Nephron (organoid): Measurements from ENCODE around the gene PCDH9.
A peak's percentile ranks its signal among the peaks of the same experiment; 100 is the strongest.

ENCODE experiments used
- H3K27ac Mint-ChIP-seq, 3 experiments: 2 replicates each; pipeline ENCODE4 v1.8.0; 2020; ENCODE audit warnings: mixed read lengths in 3 of 3, mild to moderate bottlenecking in 2 of 3, moderate library complexity in 1 of 3
- H3K27me3 Mint-ChIP-seq: 2 replicates; pipeline ENCODE4 v1.8.0; 2021; ENCODE audit warnings: low read depth, mild to moderate bottlenecking, moderate library complexity, mixed read lengths
- H3K36me3 Mint-ChIP-seq: 2 replicates; pipeline ENCODE4 v1.8.0; 2020; ENCODE audit warnings: low read depth, mixed read lengths
- H3K4me1 Mint-ChIP-seq: 2 replicates; pipeline ENCODE4 v1.8.0; 2020; ENCODE audit warnings: mixed read lengths
- H3K4me3 Mint-ChIP-seq, 3 experiments: 2 replicates each; pipeline ENCODE4 v1.8.0; 2020; ENCODE audit warnings: mild to moderate bottlenecking in 3 of 3, mixed read lengths in 3 of 3, moderate library complexity in 2 of 3
- H3K9me3 Mint-ChIP-seq: 2 replicates; pipeline ENCODE4 v1.8.0; 2020; ENCODE audit warnings: mixed read lengths
- TF ChIP-seq, protein P1 (sequence below), 3 experiments: fragments of 200-600 bp; sonication (generic); IDR thresholded peaks; one replicate each; pipeline ENCODE4 v1.5.0; 2021; ENCODE audit warnings: antibody characterized with exemption in 3 of 3; ENCODE audit not compliant: unreplicated experiment in 3 of 3

PCDH9 gene

DNA sequence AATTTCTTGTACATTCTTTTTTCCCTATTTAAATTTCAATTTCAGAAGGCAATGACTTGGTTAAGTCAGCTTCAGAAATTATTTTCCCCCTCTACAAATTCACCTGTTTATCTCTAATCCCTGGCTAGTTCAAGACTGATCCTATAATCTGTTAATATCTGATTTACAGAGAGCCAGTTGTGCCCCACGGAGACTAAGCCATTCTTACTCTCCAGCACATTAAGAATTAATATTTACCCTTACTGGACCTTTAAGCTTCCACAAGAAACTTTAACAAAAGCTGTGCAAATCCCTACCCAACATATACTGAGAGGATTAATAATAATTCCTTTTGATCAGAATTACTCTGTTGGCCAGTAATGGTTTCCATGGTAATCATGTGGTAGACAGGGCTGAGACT is 786.2 kb downstream of the PCDH9 start:
- Mint-ChIP-seq H3K9me3 (no peaks in the 10 kb centered on the region), H3K27me3 (no peaks in the 10 kb centered on the region), H3K36me3 (no peaks in the 10 kb centered on the region), H3K4me1 (peaks cover 7% of the 10 kb centered on the region), H3K4me3 (no peak overlapping the region), H3K27ac (peak overlapping the region in 1 of 3 experiments; percentile 4)
- TF ChIP-seq, protein P1, sequence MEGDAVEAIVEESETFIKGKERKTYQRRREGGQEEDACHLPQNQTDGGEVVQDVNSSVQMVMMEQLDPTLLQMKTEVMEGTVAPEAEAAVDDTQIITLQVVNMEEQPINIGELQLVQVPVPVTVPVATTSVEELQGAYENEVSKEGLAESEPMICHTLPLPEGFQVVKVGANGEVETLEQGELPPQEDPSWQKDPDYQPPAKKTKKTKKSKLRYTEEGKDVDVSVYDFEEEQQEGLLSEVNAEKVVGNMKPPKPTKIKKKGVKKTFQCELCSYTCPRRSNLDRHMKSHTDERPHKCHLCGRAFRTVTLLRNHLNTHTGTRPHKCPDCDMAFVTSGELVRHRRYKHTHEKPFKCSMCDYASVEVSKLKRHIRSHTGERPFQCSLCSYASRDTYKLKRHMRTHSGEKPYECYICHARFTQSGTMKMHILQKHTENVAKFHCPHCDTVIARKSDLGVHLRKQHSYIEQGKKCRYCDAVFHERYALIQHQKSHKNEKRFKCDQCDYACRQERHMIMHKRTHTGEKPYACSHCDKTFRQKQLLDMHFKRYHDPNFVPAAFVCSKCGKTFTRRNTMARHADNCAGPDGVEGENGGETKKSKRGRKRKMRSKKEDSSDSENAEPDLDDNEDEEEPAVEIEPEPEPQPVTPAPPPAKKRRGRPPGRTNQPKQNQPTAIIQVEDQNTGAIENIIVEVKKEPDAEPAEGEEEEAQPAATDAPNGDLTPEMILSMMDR (IDR thresholded peaks at IDR 0.05; ENCODE audit: unreplicated experiment in 3 of 3), result no peak

DNA sequence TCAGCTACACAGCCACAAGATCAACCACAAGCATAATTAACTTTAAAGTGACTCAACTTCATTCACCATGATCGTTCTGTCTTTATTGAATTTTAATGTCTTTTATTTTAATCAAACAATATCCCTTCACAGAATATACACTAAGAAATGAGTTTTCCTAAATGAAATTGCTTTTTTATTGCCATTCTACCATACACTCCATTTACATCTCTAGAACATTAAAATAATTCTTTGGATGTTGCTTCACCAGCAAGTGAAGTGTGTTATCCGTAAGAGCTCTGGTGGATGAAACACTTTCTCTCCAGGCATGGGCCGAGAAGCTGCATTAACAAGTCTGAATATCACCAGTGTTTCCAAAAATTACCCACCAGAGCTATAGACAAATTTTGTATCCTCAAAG is 789.2 kb downstream of the PCDH9 start:
- Mint-ChIP-seq H3K27ac (no peak overlapping the region), H3K36me3 (peaks cover 4% of the 10 kb centered on the region), H3K4me1 (peaks cover 7% of the 10 kb centered on the region), H3K4me3 (no peak overlapping the region), H3K9me3 (peaks cover 9% of the 10 kb centered on the region), H3K27me3 (no peaks in the 10 kb centered on the region)
- TF ChIP-seq, protein P1 (IDR thresholded peaks at IDR 0.05; ENCODE audit: unreplicated experiment in 3 of 3), result no peak

DNA sequence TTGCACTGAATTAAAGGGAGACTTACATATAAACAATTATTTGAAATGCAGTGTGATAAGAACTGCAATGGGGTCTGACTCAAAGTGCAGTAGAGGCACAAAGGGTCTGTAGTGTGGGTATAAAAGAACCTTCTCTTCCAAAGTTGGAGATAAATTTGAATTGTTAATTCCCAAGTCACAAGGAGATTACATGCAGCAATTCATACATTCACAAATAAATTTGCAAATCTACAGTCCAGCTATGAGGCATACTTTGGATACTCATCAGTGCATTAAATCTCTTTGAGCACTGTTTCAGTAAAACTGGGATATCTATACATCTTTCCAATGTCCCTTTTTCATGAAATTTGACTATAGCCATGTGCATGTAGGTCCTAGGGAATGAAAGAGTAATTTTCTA is 799.4 kb downstream of the PCDH9 start:
- H3K4me1 Mint-ChIP-seq, result peaks cover 25% of the 10 kb centered on the region
- H3K27me3 Mint-ChIP-seq, result no peaks in the 10 kb centered on the region
- no peak overlapping the region for H3K27ac Mint-ChIP-seq
- TF ChIP-seq, protein P1 (IDR thresholded peaks at IDR 0.05; ENCODE audit: unreplicated experiment in 3 of 3), result no peak
- H3K9me3 Mint-ChIP-seq, result no peaks in the 10 kb centered on the region
- H3K4me3 Mint-ChIP-seq, result no peak overlapping the region
- H3K36me3 Mint-ChIP-seq, result no peaks in the 10 kb centered on the region

DNA sequence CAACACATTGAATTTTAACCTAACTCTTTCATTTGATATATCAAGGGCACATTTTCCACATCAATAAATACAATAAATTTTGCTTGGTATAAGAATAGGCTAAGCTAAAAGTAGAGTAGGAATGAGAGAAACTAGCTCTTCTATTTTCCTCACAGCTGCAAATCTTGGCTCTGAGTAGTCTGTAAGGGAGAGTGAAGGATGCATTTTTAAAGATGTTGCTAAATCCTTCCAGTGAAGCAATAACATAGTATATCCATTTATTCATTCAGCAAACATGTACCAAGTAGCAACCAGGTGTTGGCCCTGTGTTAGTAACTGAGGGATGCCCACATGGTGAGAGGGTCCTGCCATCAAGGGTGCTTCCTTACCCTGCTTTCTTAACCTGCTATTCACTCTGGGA is 799.9 kb downstream of the PCDH9 start:
- no peaks in the 10 kb centered on the region for H3K27me3 Mint-ChIP-seq
- no peak overlapping the region for H3K27ac Mint-ChIP-seq
- TF ChIP-seq, protein P1 (IDR thresholded peaks at IDR 0.05; ENCODE audit: unreplicated experiment in 3 of 3), result no peak
- peaks cover 25% of the 10 kb centered on the region for H3K4me1 Mint-ChIP-seq
- H3K9me3 Mint-ChIP-seq, result no peaks in the 10 kb centered on the region
- H3K36me3 Mint-ChIP-seq, result no peaks in the 10 kb centered on the region
- no peak overlapping the region for H3K4me3 Mint-ChIP-seq

DNA sequence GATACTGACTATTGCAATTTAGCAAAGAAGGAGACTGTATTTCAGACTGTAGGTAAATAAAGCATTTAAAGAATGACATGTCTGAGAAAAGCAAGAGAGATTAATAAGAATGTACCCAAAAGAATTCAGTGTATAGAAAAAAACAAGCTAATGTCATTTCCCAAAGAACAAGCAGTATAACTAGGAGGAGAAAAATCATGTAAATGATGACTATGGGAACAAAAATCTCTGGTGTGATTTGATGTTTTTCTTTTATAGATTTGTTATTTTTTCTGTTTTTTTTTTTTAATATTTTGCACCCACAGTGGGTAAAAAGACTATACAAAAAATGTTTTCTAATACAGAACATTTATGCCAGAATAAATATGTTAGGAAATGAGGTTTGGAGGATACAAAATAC is 801.0 kb downstream of the PCDH9 start:
- H3K9me3 Mint-ChIP-seq, result no peaks in the 10 kb centered on the region
- TF ChIP-seq, protein P1 (IDR thresholded peaks at IDR 0.05; ENCODE audit: unreplicated experiment in 3 of 3), result no peak

DNA sequence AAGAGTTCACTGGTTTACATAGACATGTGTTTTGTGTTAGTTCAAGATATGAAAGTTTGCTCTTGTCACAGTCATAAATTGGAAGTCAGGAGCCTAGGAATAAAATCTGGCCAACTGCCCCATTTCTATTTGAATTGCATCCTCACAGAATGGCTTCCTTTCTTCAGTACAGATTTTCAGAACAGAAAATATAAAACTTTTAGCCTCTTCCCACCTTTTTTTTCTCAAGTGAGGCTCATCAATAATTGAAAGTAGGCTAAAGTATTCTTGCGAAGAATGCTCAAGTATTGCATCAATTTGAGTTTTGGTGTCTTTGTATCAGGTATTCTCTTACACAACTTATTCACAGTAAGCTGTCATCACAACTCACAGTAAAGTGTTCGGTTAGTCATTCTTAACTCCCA is 802.7 kb downstream of the PCDH9 start:
- H3K27ac Mint-ChIP-seq, result peak overlapping the region; percentile 86 to 90 (median 87)
- H3K27me3 Mint-ChIP-seq, result no peaks in the 10 kb centered on the region
- peaks cover 5% of the 10 kb centered on the region for H3K9me3 Mint-ChIP-seq
- peaks cover 9% of the 10 kb centered on the region for H3K36me3 Mint-ChIP-seq
- peaks cover 37% of the 10 kb centered on the region for H3K4me1 Mint-ChIP-seq
- H3K4me3 Mint-ChIP-seq, result peak overlapping the region in 1 of 3 experiments; percentile 16
- TF ChIP-seq, protein P1 (IDR thresholded peaks at IDR 0.05; ENCODE audit: unreplicated experiment in 3 of 3), result no peak

More for the DNA sequence above, 801.0 kb downstream of the PCDH9 start:
- Mint-ChIP-seq H3K27me3 (no peaks in the 10 kb centered on the region), H3K4me3 (no peak overlapping the region), H3K27ac (peak overlapping the region; percentile 9 to 40 (median 26)), H3K4me1 (peaks cover 30% of the 10 kb centered on the region), H3K36me3 (no peaks in the 10 kb centered on the region)
